ENCODE results near the gene ARIH2.

The ARIH2 gene

GRCh38 chr3:49034650-49035049, 116.0 kb downstream of the ARIH2 start:
- TF ChIP-seq TAF1 (IDR thresholded peaks at IDR 0.05; ENCODE audit: borderline replicate concordance, insufficient read depth, low read length) (no peak), SIN3A (IDR thresholded peaks at IDR 0.05; ENCODE audit: borderline replicate concordance, insufficient read depth, low read length) (no peak), REST (IDR thresholded peaks at IDR 0.05; ENCODE audit: insufficient read depth in 1 of 2, low read depth in 2 of 2, low read length in 2 of 2) (no peak), POLR2AphosphoS5 (IDR thresholded peaks at IDR 0.05; ENCODE audit: low read depth, low read length) (no peak), FOXP2 (optimal IDR thresholded peaks at IDR 0.05; ENCODE audit: borderline replicate concordance, extremely low read depth, extremely low read length, insufficient read depth) (no peak)

- TF ChIP-seq REST (IDR thresholded peaks at IDR 0.05; ENCODE audit: insufficient read depth in 1 of 2, low read depth in 2 of 2, low read length in 2 of 2): no peak
- TF ChIP-seq POLR2AphosphoS5 (IDR thresholded peaks at IDR 0.05; ENCODE audit: low read depth, low read length): no peak
- TF ChIP-seq SIN3A (IDR thresholded peaks at IDR 0.05; ENCODE audit: borderline replicate concordance, insufficient read depth, low read length): no peak
- TF ChIP-seq FOXP2 (optimal IDR thresholded peaks at IDR 0.05; ENCODE audit: borderline replicate concordance, extremely low read depth, extremely low read length, insufficient read depth): no peak
- TF ChIP-seq TAF1 (IDR thresholded peaks at IDR 0.05; ENCODE audit: borderline replicate concordance, insufficient read depth, low read length): no peak
Measured at GRCh38 chr3:49035281-49035680, 116.6 kb downstream of the ARIH2 start.
